Measurements from ENCODE around the gene CNTF.
"Not testable (repeated sequence)": the region's sequence is repeated elsewhere in the genome, so short reads cannot be mapped to it uniquely, and the experiment has no call there.

Gene CNTF, protein sequence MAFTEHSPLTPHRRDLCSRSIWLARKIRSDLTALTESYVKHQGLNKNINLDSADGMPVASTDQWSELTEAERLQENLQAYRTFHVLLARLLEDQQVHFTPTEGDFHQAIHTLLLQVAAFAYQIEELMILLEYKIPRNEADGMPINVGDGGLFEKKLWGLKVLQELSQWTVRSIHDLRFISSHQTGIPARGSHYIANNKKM
- total RNA-seq, result 1.9 to 2.9 reads per million in 2 donors

DNA sequence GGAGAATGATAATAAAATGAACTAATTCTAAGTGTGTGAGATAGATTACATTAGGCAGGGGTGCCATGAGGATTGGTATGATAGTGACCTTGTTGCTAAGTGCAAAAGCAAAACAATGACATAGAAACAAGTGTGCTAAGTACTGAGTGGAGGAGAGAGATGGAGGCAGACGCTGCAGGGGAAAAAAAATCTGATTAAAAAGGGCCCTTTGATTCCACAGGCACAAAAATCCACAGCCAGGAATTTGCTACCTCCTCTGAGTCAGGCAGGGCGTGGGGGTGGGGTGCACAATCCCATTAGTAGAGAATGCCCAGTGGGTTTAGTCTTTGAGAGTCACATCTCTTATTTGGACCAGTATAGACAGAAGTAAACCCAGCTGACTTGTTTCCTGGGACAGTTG lies at the start of gene CNTF:
TSS of gene CNTF (plus strand) at position 322 of the 400 bp plus-strand sequence. CDS start 88 bp downstream, outside the sequence.
- no peak for DNase-seq

- DNase-seq, result not testable (repeated sequence)
Measured at GRCh38 chr11:58572906-58573305, 49.6 kb upstream of the CNTF start.

- DNase-seq, result no peak
Measured at GRCh38 chr11:58573451-58574104, 48.9 kb upstream of the CNTF start.

GRCh38 chr11:58574881-58575280 lies 47.6 kb upstream of the CNTF start:
- DNase-seq, result no peak

- DNase-seq, result no peak
Measured at GRCh38 chr11:58575377-58576020, 47.0 kb upstream of the CNTF start, which contains the start of gene LPXN. LPXN (minus strand) TSS chr11:58575856; CDS start chr11:58575772, 84 bp downstream.

DNA sequence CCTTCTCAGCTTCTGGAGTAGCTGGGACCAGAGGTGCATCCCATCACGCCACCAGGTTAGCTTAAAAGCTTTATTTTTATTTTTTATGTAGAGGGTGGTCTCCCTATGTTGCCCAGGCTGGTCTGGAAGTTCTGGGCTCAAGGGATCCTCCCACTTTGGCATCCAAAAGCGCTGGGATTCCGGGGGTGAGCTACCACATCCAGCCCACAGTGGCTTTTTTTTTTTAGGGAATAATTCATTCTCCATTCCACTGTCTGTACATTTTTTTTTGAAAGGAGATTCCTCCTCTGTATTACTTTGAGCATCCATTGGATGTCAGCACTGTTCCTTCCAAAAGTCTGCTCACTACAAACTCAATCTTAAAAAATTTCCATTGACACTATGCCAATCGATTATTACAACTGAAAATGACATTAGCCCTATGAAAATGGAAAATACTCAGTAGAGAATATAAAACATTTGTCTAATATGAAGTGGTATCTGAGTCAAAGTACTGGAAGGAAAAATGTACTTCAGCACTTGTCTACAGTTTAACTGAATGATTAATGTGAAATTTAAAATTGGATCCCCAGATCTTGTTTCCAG lies 45.5 kb upstream of the CNTF start:
- no peak for DNase-seq

GRCh38 chr11:58577555-58578135 lies 44.8 kb upstream of the CNTF start:
- DNase-seq, result no peak

- peak; percentile 61 for DNase-seq
Measured at GRCh38 chr11:58578136-58578634, 44.3 kb upstream of the CNTF start.

DNA sequence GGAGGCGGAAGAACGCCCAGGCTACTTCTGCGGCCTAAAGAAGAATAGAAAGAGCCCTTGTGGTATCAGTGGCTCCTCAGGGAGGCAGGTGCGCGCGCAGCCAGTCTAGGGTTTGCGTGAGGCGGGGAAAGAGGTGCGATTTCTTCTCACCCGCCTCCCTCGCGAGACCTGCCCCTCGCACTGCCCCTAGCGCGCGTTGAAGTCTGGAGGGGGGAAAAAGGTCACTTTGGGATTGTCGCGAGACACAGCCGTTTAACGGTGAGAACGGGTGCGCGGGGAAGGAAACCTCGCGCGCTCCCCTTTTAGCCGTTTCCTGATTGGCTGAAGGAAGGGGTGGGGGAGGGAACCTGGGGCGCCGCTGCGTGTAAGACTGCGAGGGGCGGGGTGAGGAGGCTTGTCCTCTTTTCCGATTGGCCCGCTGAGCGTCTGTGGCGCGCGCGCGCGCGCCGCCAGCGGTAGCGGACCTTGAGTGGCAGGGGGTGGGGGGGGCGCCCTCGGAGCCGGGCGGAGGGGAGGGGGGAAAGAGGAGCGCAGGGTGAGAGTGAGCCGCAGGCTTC lies 43.8 kb upstream of the CNTF start, which contains the start of gene ZFP91:
TSS of gene ZFP91 (plus strand) at position 429 of the 557 bp plus-strand sequence. CDS start 219 bp downstream, outside the sequence.
- DNase-seq, result peak; percentile 93

GRCh38 chr11:58579192-58580129 lies 43.0 kb upstream of the CNTF start:
- peak; percentile 80 for DNase-seq

DNA sequence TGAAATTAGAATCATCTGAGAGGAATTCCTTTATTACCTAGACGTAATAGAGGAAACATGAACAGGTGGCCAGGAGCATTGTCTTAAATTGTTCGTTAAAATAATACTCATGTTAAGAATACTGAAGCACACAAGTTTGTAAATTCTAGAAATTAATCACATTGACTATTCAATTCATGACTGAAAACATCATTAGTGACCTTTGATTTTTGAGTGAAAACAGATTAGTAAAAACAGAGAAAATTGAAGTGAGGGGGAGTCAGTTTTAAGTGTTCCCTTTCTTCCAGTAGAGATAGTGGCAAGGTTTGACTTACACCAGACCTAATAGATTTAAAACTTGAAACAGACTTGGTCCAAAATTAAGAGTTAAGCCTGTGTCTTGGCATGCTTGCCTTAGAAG lies 42.2 kb upstream of the CNTF start:
- DNase-seq, result no peak

- DNase-seq, result no peak
Measured at GRCh38 chr11:58582437-58582836, 40.0 kb upstream of the CNTF start.

DNA sequence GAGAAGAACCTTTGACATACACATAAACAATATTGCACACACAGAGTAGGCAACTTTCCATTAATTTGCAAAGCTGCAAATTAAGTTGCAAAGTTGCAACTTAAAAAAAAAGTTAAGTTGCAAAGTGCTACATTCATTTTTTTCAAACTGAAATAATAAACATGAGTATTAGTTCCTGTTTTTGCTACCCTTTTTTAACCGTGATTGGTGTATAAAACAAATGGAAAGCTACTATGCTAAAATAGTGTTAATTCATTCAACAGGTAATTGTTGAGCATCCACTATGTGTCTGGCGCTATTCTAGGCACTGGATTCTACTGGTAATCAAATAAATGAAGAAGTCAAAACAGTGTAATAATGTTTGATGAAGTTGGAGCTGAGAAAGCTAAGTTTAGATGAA lies 35.5 kb upstream of the CNTF start:
- no peak for DNase-seq

DNA sequence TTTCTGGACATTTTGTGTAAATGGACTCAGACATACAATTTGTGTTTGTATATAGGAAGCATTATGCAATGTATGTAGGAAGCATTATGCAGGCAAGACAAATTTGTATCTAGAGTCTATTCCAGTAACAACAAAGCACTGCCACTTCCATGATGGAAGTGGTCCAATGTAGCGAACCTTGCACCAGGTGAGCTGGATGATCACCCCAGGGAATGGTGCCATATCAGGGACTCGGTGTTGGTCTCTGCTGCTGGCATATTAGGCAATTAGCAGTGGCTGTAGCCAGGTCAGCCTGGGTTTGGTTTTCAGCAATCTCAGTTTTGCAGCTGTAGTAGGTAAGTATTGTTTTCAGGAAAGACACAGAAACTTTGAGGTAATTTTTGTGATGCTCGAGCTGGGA lies 30.8 kb upstream of the CNTF start:
- DNase-seq, result no peak

DNA sequence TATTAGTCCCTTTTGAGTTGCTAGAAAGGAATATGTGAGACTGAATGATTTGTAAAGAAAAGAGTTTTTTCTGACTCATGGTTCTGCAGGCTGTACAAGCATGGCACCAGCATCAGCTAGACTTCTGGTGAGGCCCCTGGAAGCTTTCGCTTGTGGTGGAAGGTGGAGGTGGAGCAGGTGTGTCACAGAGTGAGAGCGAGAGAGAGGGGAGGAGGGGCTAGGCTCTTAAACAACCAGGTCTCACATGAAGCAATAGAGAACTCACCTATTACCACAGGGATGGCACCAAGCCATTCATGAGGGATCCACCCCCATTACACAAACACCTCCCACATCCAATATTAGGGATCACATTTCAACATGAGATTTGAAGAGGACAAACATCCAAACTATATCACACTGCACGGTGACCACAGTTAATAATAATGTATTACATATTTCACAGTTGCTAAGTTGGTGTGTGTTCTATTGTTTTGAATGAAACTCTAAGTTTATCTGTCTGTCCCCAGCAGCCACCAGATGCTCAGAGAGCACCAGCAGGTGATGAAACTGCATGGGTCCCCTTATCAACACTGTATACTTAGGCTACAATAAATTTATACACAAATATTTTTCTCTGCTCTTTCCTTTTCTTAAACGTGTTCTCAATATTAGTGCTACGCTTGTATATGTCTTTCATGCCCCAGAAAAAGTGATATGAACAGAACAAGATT lies 29.5 kb upstream of the CNTF start:
- no peak for DNase-seq

DNA sequence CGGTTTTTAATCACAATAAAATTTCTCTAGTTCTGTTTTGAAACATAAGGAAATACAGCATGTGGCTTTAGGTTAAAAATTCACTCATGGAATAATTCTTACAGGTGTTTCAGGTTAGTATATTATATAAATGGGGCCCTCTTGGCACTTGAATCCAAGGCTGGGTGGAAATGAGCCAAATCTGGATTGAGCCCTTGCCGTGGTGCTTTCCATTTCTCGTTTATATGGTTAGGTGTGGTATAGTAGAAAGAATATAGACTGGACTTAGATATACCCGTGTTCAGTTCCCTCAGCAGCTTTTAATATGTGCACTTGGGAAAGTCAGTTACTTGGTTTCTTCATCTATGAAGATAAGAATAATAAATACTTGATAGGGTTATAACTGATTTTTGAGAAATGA lies 27.6 kb upstream of the CNTF start:
- no peak for DNase-seq

DNA sequence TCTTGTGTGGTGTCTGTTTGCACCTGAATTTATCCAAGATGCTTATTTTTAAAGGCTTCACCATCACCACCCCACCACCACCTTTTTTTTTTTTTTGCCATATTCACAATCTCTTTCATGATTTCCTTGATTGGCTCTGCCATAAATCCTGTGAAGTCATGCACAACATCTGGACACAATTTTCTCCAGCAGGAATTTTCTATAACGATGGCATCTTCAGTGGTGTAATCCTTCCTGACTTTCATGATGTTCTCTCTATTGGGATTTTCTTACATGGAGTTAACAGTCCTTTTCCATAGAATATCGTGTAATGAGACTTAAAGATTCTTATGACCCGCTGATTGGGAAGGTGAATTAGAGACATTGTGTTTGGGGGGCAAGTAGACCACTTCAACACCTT lies 25.8 kb upstream of the CNTF start:
- no peak for DNase-seq

GRCh38 chr11:58597486-58598144 lies 24.9 kb upstream of the CNTF start:
- DNase-seq, result no peak

- no peak for DNase-seq
Measured at GRCh38 chr11:58600510-58600909, 22.0 kb upstream of the CNTF start.
